ENCODE data around the gene DLG1. TPM values are rescaled to one million over a fixed set of nuclear protein-coding genes. Genes with fewer than 3 reads are reported as not detected.
A peak's percentile ranks its signal among the peaks of the same experiment; 100 is the strongest.

The DLG1 gene
- 51.4 and 53.0 TPM in 2 replicates for total RNA-seq
- polyA plus RNA-seq: 29.5 and 47.7 TPM in 2 replicates
- 23.1 and 36.3 TPM in 2 replicates for polyA plus RNA-seq (2012)
- 12.0 and 19.9 TPM in 2 replicates for polyA minus RNA-seq (ENCODE audit: low replicate concordance)

DNA sequence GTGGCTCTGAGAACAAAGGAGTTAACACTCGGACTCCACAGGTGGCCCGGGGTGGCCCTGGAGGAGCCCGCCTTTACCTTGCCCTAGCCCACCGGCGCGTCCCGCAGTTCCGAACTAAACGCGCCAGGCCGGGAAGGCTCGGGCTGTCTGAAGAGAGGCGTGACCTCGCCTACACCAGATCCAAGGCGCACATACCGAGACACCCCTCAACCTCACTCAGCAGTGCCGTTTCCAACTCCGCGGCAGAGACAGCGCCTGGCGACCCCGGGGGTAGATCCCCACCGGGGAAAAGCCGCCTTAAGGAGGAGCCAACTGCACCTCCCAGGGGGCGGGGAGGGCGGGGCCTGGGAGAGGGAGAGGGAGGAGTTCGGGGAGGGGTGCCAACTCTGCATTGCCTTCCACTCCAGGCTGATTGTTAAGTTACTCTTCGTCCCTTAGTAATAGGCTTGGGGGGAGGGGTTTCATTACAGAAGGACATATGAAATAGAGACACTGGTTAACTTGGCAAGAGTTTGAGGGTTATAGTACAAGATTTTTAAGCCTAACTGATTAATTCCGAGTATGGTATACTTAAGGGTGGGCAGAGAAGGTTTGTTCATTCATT lies at the start of gene DLG1:
TSS of gene DLG1 (minus strand) at position 272 of the 604 bp plus-strand sequence. CDS start 1,408 bp downstream, outside the sequence.
- TF ChIP-seq, protein P1, sequence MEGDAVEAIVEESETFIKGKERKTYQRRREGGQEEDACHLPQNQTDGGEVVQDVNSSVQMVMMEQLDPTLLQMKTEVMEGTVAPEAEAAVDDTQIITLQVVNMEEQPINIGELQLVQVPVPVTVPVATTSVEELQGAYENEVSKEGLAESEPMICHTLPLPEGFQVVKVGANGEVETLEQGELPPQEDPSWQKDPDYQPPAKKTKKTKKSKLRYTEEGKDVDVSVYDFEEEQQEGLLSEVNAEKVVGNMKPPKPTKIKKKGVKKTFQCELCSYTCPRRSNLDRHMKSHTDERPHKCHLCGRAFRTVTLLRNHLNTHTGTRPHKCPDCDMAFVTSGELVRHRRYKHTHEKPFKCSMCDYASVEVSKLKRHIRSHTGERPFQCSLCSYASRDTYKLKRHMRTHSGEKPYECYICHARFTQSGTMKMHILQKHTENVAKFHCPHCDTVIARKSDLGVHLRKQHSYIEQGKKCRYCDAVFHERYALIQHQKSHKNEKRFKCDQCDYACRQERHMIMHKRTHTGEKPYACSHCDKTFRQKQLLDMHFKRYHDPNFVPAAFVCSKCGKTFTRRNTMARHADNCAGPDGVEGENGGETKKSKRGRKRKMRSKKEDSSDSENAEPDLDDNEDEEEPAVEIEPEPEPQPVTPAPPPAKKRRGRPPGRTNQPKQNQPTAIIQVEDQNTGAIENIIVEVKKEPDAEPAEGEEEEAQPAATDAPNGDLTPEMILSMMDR (conservative IDR thresholded peaks at IDR 0.05 in 1 of 2, IDR thresholded peaks at IDR 0.05 in 1 of 2; ENCODE audit: low read depth in 1 of 2, low read length in 2 of 2): no peak
- TF ChIP-seq EZH2 (IDR thresholded peaks at IDR 0.05; ENCODE audit: low read length, missing control alignments): no peak
- H3K4me2 ChIP-seq (ENCODE audit: extremely low read depth, insufficient read depth, low read length): peak within 1 kb of the TSS; percentile 76
- H3K27me3 ChIP-seq (ENCODE audit: control insufficient read depth, insufficient read depth, low read length): no peaks in the 10 kb centered on the region
- peak within 1 kb of the TSS; percentile 73 for H3K9ac ChIP-seq (ENCODE audit: insufficient read depth, low read length)
- peak within 1 kb of the TSS; percentile 69 for H2AFZ ChIP-seq (ENCODE audit: low read length)
- no peaks in the 10 kb centered on the region for H3K36me3 ChIP-seq (ENCODE audit: control insufficient read depth, insufficient read depth, low read length)
- peak within 1 kb of the TSS; percentile 78 for H3K27ac ChIP-seq (ENCODE audit: insufficient read depth, low read length)
- peak; percentile 93 to 94 for DNase-seq (ENCODE audit: low read depth in 2 of 2)
- peaks cover 5% of the 10 kb centered on the region for H3K4me1 ChIP-seq (ENCODE audit: control insufficient read depth, extremely low read depth, insufficient read depth, low read length)
- peaks cover 15% of the 10 kb centered on the region for H3K79me2 ChIP-seq (ENCODE audit: control insufficient read depth, insufficient read depth, low read length)
- H3K9me3 ChIP-seq (ENCODE audit: control insufficient read depth, insufficient read depth, low read depth, low read length): no peaks in the 10 kb centered on the region
- peak within 1 kb of the TSS; percentile 53 to 96 (median 76) for H3K4me3 ChIP-seq (replicated peaks in 1 of 4; ENCODE audit: control extremely low read depth in 1 of 4, insufficient read depth in 1 of 4, low read depth in 3 of 4, low read length in 4 of 4)
- no peaks in the 10 kb centered on the region for H4K20me1 ChIP-seq (ENCODE audit: control insufficient read depth, extremely low read depth, insufficient read depth, low read length)

GRCh38 chr3:197348014-197348413 lies 49.6 kb upstream of the DLG1 start:
- Histone ChIP-seq H3K4me3 (replicated peaks in 1 of 4; ENCODE audit: control extremely low read depth in 1 of 4, insufficient read depth in 1 of 4, low read depth in 3 of 4, low read length in 4 of 4) (no peak overlapping the region), H3K9ac (ENCODE audit: insufficient read depth, low read length) (no peak overlapping the region), H3K9me3 (ENCODE audit: control insufficient read depth, insufficient read depth, low read depth, low read length) (no peaks in the 10 kb centered on the region), H3K27me3 (ENCODE audit: control insufficient read depth, insufficient read depth, low read length) (no peaks in the 10 kb centered on the region), H3K36me3 (ENCODE audit: control insufficient read depth, insufficient read depth, low read length) (no peaks in the 10 kb centered on the region), H4K20me1 (ENCODE audit: control insufficient read depth, extremely low read depth, insufficient read depth, low read length) (no peaks in the 10 kb centered on the region), H3K4me1 (ENCODE audit: control insufficient read depth, extremely low read depth, insufficient read depth, low read length) (no peaks in the 10 kb centered on the region), H3K27ac (ENCODE audit: insufficient read depth, low read length) (no peak overlapping the region), H3K4me2 (ENCODE audit: extremely low read depth, insufficient read depth, low read length) (no peak overlapping the region), H3K79me2 (ENCODE audit: control insufficient read depth, insufficient read depth, low read length) (no peaks in the 10 kb centered on the region), H2AFZ (ENCODE audit: low read length) (no peak overlapping the region)
- TF ChIP-seq, protein P1 (conservative IDR thresholded peaks at IDR 0.05 in 1 of 2, IDR thresholded peaks at IDR 0.05 in 1 of 2; ENCODE audit: low read depth in 1 of 2, low read length in 2 of 2): no peak
- TF ChIP-seq EZH2 (IDR thresholded peaks at IDR 0.05; ENCODE audit: low read length, missing control alignments): no peak
- no peak for DNase-seq (ENCODE audit: low read depth in 2 of 2)

DNA sequence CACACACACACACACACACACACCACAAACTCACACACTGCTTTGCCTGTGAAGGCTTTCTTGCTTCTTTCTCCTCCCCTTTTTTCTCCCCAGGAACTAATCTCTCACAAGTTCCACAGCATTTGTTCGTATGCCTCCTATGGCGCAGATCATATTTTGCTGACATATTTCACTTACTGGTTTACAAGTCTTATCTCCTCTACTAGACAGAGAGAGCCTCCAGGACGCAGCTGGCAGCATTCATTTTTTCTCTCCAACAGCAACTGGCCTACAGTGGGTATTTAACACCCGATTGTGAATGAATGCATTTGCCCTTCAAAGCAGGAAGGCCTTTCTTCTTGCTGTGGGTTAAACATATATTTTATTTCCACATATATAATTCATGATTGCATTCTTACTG lies 47.0 kb upstream of the DLG1 start:
- Histone ChIP-seq H3K4me1 (ENCODE audit: control insufficient read depth, extremely low read depth, insufficient read depth, low read length) (no peaks in the 10 kb centered on the region), H2AFZ (ENCODE audit: low read length) (no peak overlapping the region), H3K27me3 (ENCODE audit: control insufficient read depth, insufficient read depth, low read length) (no peaks in the 10 kb centered on the region), H3K9me3 (ENCODE audit: control insufficient read depth, insufficient read depth, low read depth, low read length) (no peaks in the 10 kb centered on the region), H3K4me3 (replicated peaks in 1 of 4; ENCODE audit: control extremely low read depth in 1 of 4, insufficient read depth in 1 of 4, low read depth in 3 of 4, low read length in 4 of 4) (no peak overlapping the region), H3K36me3 (ENCODE audit: control insufficient read depth, insufficient read depth, low read length) (no peaks in the 10 kb centered on the region), H3K79me2 (ENCODE audit: control insufficient read depth, insufficient read depth, low read length) (no peaks in the 10 kb centered on the region), H3K4me2 (ENCODE audit: extremely low read depth, insufficient read depth, low read length) (no peak overlapping the region), H3K27ac (ENCODE audit: insufficient read depth, low read length) (no peak overlapping the region), H4K20me1 (ENCODE audit: control insufficient read depth, extremely low read depth, insufficient read depth, low read length) (no peaks in the 10 kb centered on the region), H3K9ac (ENCODE audit: insufficient read depth, low read length) (no peak overlapping the region)
- TF ChIP-seq, protein P1 (conservative IDR thresholded peaks at IDR 0.05 in 1 of 2, IDR thresholded peaks at IDR 0.05 in 1 of 2; ENCODE audit: low read depth in 1 of 2, low read length in 2 of 2): no peak
- no peak for TF ChIP-seq EZH2 (IDR thresholded peaks at IDR 0.05; ENCODE audit: low read length, missing control alignments)
- DNase-seq (ENCODE audit: low read depth in 2 of 2): no peak

Measured in fibroblast of lung (primary cell).